NCI-H146 (cell line): ENCODE measurements around the gene KCNB1.
A peak's percentile ranks its signal among the peaks of the same experiment; 100 is the strongest.

ENCODE experiments used
- DNase-seq: peaks from one replicate; lab custom pipeline; 2025; lab: John Stamatoyannopoulos, UW

Gene KCNB1

DNA sequence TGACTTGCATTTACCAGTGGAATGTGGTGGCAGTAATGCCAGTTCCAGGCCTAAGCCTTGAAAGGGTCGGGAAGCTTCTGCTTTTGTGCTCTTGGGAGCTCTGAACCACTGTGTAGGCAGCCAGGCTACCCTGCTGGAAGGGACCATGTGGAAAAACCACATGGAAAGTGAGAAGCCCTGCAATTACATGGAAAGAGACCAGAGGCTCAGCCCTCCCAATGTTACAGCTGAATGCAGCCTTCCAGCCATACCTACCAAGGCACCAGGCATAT lies 14.9 kb upstream of the KCNB1 start:
- no peak for DNase-seq

DNA sequence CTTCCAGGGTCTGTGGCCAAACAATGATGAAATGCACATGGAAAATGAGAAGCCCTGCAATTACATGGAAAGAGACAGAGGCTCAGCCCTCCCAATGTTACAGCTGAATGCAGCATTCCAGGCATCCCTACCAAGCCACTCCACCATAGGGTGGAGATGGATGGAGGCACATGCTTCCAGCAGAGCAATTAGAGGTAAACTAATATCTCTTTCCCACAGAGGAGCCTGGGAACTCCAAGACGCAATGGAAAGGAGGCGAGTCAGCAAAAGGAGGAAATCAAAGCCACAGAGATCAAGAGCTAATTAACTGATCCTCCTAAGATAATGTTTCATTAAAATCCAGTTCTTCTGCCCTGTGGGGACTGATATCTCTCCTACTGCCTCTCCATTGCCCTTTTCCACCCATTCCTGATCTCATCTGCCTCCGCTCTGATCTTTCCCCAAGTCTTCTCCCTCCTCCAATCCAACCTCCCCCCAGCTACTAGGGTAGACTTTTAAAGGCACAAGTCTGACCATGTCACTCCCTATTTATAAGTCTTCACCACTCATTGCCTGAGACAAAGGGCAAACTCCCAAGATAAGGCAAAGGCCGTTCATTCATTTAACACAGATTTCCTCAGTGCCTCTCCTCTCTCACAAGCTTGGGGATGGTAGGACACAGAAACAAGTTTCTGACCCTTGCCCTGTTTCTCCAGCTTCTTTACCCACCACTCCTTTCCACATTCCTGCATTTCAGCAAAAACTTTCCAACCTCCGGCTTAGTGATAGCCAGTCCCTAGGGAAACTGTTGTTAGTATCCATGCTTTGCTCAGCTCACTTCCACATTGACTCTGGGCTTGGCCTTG lies 14.3 kb upstream of the KCNB1 start:
- no peak for DNase-seq

DNA sequence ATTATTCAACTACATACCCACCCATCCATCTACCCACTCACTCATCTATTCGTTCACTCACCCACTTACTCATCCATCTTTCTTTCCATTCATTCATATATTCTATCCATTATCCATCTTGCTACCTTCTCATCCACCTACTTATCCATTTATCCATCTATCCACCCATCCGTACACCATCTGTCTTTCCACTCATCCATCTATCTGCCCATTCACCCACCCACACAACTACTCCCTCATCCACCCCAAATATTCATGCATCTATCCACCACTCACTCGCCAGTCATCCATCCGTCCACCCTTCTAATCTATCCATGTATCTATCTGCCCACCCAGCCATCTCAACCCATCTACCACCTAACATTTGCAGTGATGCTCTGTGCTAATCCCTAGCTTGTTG lies 13.6 kb upstream of the KCNB1 start:
- DNase-seq = no peak

DNA sequence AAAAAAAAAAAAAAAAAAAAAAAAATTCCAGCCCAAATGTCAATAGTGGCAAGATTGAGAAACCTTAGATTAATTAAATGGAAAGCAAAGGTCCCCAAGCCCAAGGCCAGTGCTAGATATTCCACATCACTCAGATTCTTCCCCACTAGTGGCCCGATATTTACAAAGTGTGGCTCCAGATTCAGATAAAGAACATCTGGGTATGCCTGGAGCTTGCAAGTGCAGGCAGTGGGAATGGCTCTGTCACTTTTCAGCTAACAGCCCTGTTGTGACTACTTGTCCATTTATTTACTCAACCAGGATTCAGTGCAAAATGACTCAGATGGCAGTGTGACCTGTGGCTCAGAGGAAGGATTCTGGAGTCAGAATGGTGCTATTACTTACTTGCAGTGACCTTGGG lies 8.2 kb upstream of the KCNB1 start:
- DNase-seq = no peak

DNA sequence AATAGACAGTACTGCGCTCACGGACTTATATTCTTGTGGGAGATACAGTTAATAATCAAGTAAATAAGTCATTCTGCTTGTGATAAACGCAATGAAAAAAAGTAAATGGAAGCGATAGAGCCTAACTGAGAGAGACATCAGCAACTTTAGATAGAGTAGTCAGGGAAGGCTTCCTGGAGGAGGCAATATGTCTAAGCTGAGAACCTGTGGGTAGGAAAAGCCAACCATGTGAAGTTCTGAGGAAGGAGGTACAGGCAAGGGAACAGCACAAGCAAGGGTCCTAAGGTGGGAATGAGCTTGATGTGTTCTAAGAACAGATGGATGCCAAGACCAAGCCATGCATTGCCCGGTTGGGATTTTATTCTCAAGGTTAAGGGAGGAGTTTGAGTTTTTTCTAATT lies 7.2 kb upstream of the KCNB1 start:
- DNase-seq = no peak

DNA sequence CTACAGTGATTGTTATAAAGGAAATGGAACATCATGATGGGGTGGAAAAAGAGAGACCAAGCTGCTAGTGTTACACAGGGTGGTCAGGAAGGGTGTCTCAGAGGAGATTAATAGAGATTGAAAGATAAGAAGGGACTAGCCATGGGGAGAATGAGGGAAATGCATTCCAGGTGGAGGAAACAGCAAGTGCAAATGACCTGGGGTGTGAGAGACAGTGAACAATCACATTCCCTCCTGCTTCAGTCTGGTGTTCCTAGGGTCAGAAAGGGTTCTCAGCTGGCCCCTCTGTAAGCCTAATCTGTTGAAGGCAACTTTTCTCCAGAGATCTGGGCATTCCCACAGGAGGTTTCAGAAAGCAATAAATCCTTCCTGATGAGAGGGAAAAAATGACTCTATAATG lies 3.6 kb upstream of the KCNB1 start:
- DNase-seq = no peak

DNA sequence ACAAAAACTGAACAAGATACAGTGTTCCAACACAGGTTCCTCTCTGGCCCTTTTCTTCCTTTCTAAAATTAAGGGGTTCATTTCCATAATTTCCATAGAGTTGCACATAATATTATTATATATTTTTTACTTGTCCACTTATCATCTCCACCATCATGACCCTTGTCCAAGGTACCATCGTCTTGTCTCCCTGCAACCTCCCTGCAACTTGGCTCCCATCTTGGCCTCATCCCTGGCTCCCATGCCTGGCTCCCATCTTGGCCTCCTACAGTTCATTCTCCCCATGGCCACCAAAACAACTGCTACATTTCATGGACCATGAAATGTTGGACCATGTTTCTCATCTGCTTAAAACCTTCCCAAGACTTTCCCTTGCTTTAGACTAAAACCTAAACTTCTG lies 3.1 kb upstream of the KCNB1 start:
- no peak for DNase-seq

DNA sequence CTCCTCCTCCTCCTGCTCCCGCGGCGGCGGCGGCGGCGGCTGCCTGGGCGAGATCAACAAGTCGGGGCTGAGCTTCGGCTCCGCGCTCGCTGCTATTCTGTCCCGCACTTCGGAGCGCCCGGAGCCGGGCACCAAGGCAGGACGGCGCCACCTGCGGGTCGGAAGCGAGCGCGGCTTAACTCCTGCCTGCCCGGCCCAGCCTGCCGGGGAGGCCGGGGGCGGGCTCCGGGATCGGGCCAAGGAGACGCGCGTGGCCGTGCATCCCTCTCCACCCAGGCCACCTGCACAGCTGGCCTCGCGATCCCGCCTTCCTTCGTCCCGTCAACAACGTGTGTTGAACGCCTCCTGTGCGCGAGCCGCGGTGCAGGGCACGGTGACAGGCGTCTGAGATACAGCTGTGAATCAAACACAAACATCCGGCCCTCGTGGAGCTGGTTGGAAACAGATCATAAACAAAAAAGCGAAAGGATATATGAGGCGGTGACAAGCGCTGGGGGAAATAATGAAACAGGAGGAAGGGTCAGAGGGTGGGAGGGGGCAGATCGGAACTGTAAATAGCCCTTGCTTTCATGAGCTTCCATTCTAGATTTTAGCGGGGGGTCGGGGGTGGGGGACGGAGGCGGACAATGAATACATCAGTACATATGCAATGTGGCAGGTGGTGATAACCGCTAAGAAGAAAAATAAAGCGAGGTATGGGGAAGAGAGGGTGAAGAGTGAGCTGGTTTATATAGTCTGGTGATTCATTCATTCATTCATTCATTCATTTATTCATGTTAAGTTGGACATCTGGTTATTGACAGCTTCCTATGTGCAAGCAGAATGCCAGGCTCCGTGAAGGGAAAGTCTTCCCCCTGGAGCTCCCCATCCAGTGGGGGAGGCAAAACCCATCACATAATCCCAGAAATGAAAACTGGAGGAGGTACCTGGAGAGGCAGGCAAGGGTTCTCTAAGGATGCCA lies 2.0 kb upstream of the KCNB1 start:
- peak; percentile 82 for DNase-seq

DNA sequence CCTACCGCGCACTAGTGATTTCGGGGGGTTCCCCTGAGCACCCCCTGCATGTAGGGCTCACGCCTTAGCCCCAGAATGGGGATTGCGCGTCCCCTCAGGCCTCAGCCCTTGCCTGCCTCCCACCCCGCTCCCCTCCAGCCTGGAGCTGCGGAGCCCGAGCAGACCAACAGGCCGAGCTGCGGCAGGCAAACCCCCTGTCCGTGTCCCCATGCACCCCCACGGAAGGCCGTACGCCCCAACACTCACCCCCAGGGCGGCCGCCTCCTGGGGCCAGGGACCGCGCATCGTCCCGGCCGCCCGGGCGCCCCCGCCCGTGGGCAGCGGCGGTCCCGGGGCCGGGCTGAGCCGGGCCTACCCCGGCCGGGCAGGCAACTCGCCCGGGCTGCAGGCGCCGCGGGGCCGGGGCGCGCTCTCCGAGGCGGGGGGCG lies 1.2 kb upstream of the KCNB1 start:
- no peak for DNase-seq

DNA sequence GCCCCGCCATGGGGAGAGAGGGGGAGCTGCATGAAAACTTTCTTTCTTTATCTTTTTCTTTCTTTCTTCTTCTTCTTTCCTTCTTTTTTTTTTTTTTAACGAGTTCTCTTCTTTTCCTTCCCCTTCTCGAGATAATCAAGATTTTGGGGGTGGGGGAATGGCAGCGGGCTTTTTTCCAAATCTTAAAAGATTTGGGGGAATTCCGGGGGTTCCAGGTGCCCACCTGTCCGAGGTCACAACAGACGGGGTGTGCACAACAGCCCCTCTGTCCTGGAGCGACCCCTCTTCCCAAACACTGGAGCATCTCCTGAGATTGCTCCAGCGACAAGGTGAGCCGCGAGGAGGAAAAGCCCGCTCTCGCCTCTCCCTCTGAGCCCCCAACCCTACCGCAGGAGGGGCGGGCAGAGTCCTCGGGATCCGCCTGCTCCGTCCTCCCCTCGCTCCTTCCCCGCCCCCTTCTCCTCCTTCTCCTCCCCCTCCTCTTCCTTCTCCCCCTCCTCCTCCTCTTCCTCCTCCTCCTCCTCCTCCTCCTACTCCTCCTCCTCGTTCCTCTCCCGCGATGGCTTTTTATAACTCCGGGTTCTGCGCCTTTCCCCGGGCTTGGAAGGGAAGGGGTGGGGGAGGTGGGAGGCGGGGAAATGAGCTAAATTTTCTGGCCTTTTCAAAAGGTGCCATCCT lies 689 bp upstream of the KCNB1 start:
- DNase-seq = no peak

DNA sequence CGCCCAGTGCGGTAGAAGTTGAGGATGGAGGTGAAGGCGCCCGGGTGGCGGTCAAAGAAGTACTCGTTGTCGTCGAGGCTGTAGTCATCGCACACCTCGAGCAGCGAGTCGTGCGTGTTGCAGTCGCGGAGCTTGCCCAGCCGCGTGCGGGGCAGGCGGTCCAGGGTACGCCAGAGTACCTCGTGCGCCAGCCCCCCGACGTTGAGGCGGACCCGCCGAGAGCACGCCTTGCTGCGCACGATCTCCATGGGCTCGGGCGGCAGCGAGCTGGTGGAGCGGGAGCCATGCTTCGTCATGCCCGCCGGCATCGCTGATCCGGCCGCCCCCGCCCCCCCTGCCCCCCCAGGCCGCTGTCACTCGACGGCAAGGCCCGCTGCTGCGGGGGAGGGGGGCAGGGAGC lies 295 bp downstream of the KCNB1 start:
- no peak for DNase-seq

DNA sequence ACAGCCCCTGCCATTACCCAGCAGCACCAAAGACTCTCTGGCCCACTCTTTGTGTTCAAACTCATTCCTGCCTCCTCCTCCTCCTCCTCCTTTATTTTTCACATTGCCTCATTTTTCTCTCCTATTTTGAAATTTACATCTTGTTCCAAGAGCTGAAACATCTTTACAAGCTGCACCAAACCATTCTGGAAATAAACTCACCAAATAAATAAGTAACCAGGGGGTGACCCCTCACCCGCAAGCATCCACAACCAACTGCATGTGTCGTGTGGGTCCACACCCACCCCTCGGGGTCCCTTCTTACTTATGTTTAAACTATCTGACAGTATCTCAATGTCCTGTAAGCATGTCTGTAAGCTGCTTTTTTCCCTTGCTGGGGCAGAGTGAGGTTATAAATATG lies 1.4 kb downstream of the KCNB1 start:
- no peak for DNase-seq

DNA sequence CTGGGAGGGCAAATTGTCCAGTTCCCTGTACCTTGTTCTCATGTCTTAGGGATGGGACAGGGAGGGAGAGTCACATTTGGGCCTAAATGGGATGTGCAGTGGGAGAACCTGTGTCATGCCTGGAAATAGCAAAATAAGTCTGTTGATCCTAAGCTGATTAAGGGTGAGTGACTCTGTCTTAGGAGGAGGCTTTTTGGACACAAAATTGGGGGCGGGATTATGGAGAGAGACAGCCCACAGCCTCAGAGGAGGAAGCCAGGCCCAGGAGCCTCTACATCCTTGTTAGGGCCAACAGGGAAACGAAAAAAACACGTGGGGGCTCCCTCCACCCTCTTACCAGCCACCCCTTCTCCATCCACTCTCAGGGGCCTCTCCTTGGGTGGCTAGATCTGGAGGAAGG lies 2.2 kb downstream of the KCNB1 start:
- no peak for DNase-seq

DNA sequence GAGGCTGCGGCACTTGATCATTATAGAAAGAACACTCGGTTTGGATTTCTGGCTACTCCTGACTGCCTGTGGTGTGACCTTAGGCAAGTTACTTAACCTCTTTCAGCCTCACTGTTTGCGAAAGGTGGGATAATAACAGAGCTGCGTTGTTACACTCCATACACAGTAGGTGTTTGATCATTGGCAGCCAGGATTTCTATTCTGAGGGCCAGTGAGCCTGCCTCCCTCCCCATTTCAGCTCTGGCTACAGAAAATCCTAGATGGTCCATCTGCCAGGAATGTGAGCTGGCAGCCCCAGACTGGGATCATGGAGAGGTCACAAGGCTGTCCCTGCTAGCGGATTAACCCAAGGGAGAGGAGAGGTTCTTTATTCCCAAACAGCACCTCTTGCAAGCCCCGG lies 2.7 kb downstream of the KCNB1 start:
- peak; percentile 6 for DNase-seq

DNA sequence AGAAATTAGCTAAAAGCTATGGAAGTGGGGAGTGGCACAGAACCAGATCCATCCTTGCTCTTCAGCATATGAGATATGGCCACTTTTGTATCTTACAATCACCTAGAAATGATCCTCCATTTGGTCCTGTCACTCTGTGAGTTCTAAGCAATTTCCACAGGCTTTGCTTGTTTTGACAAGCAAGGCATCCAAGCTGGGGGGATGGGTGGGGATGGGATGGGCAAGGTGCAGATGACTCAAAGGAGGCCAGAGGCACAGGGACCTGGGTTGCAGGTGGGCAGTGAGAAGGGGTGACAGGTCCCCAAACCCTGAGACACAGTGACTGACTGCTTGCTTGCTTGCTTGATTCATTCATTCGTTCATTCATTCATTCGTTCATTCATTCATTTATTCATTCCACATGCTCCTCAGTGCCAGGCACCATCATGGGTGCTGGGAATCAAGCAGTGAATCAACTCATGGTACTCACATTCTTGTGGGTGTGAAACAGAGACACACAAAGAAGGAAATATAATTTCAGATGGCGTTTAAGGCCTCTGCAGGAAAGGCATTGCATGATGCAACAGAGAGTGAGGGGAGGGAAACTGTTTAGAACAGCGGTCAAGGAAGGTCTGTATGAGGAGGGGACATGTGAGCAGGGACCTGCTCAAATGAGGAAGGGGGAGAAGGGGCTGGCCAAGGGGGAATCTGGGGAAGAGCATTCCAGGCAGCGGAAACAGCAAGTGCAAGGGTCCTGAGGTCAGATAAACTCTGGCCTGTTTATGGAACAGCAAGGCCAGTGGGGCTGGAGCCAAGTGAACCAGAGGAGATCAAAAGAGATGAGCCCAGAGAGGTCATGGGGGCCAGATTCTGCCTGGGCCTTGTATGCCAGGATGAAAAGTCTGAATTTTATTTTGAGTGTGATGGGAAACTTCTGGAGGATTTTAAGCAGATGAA lies 3.4 kb downstream of the KCNB1 start:
- no peak for DNase-seq

DNA sequence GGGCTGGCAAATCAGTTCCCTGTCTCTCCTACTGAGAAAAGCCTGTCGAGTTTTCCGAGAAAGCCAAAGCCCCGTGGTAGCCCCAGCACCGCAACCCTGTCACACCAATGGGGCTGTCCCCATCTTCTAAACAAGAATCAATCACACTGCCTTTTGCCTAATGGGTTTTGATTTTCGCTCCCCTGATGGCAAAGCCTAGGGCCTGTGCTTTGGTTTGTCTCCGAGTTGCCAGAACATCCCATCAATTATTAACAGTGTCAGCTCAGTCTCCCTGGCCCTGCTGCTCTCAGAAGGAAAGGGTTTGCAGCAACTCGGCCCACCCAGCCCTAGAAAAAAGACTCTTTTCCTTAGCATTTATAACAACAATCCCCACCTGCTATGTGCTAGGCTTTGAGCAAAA lies 4.2 kb downstream of the KCNB1 start:
- no peak for DNase-seq

DNA sequence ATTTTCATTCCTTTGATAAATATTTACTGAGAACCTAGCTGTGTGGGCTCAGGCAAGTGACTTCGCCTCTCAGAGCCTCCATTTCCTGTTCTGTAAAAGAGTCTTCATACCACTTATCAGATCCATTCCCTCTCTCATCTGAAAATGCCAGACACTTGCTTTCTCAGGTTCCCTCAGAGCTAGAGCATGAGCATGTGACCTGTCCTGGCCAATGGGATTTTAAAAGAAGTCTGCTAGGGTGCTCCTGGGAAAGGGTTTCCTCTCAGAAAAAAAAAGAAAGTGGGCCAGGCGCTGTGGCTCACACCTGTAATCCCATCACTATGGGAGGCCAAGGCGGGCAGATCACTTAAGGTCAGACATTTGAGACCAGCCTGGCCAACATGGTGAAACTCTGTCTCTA lies 5.3 kb downstream of the KCNB1 start:
- no peak for DNase-seq

DNA sequence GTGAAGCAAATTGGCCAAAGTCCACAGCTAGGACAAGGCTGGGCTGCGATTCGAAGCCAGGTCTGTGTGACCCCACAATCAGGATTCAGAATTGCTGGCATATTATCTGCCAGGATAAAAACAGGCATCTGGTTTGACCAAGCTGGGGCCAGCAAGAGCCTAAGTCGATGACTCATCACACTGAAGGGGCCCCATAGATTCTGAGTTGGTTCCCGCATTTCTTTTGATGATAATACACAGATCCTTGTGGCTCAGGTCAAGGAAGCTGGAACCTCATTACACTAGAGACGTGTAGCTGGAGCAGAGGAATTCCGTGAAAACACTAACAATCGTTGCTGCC lies 6.5 kb downstream of the KCNB1 start:
- no peak for DNase-seq

DNA sequence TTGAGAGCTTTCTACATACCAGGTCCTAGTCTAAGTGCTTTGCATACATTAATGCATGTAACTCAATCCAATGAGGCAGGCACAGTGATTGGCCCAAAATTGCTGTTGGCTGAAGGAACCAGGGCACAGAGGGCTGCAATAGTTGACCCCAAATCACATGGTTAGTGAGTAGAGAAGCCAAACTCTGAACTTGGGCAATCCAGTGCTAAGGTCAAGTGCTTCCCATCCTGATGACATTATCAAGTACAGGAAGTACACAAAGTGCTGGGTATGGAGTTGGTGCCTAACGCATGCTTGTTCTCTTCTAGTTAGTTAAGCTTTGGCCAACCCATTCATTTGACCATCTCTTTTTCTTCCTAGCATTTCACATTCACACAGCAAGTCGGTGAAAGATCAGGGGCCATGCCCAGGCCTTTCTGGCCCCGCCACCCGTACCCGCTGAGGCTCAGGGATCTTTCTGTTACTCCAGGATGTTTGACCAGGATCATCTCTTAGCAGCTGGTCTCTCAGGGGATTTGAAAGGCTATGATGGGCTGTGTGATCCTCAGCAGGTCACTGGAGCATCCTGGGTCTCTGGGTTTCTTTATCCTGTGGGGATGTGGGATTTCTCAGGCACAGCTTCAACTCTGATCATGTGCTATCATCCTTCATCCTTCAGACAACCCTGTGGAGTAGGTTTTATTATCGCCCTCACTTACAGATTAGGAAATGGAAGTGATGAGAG lies 7.0 kb downstream of the KCNB1 start:
- no peak for DNase-seq

DNA sequence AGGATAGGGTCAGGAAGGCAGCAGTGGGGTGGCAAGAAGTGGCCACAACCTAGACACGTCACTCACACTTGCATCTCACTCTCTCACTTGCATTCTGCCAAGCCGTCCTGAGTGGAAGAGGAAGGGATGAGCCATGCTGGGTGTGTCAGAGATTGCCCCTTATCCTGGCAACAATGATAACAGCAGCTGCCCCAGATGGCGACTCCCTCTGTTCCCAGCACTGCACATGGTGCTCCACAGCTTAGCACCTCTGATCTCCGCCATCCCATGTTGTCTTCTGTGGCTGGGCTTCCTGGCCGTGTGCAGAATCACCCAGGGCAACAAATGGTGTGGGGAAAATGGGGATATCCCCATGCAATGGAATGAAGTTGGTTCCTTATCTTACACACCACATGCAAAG lies 11.1 kb downstream of the KCNB1 start:
- DNase-seq = no peak

DNA sequence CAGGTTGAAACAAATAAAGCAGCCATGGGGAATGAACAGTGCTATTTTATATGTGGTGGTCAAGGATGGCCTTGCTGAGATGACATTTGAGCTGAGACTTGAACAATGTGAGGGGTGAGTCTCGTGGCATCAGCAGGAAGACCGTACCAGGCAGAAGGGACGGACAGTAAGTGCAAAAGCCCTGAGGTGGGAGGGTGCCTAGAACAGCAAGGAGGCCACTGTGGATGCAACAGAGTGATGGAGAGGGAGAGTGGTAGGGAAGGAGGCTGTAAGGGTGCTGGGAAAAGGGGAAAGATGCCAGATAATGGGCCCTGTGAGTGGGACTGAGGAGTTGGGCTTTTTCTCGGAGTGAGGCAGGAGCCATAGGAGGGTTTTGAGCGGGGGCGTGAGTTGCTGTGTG lies 11.5 kb downstream of the KCNB1 start:
- no peak for DNase-seq
